ENCODE data around the gene FBXW12. TPM values are rescaled to one million over a fixed set of nuclear protein-coding genes. Genes with fewer than 3 reads are reported as not detected.

The FBXW12 gene
- total and polyA plus RNA-seq, 4 donors: not detected

- TF ChIP-seq FOXA1 (IDR thresholded peaks at IDR 0.05): no peak
Measured at GRCh38 chr3:48408823-48409281, 36.8 kb downstream of the FBXW12 start (continued).

GRCh38 chr3:48409291-48410201, 37.5 kb downstream of the FBXW12 start:
- Histone ChIP-seq H3K4me3 (ENCODE audit: low read depth in 1 of 3, low read length in 3 of 3) (no peak overlapping the region), H3K36me3 (ENCODE audit: control insufficient read depth in 4 of 4, insufficient read depth in 3 of 4, low read depth in 1 of 4, low read length in 3 of 4) (peaks cover 30 to 97% (median 48%) of the 10 kb centered on the region in 4 donors), H3K27me3 (ENCODE audit: control insufficient read depth in 4 of 4, insufficient read depth in 4 of 4, low read length in 3 of 4) (no peaks in the 10 kb centered on the region), H3K4me1 (ENCODE audit: control insufficient read depth in 4 of 4, insufficient read depth in 4 of 4, low read length in 3 of 4) (no peaks in the 10 kb centered on the region), H3K9me3 (ENCODE audit: control insufficient read depth in 4 of 4, low read length in 3 of 4) (no peaks in the 10 kb centered on the region), H3K27ac (ENCODE audit: low read depth in 1 of 2, low read length in 2 of 2) (no peak overlapping the region), H3K9ac (ENCODE audit: low read depth in 1 of 2, low read length in 2 of 2) (no peak overlapping the region)
- TF ChIP-seq RAD21 (IDR thresholded peaks at IDR 0.05) (no peak), GABPA (IDR thresholded peaks at IDR 0.05 in 1 of 2, conservative IDR thresholded peaks at IDR 0.05 in 1 of 2) (no peak), TAF1 (conservative IDR thresholded peaks at IDR 0.05) (no peak), CTCF (IDR thresholded peaks at IDR 0.05; ENCODE audit: low read depth, low read length, missing input control) (no peak), HNF4G (IDR thresholded peaks at IDR 0.05) (no peak), HNF4A (conservative IDR thresholded peaks at IDR 0.05) (no peak), NR2F2 (IDR thresholded peaks at IDR 0.05) (no peak), FOXA1 (IDR thresholded peaks at IDR 0.05) (no peak), JUND (IDR thresholded peaks at IDR 0.05) (no peak), ZBTB33 (IDR thresholded peaks at IDR 0.05) (no peak), ATF3 (IDR thresholded peaks at IDR 0.05) (no peak), REST (IDR thresholded peaks at IDR 0.05) (no peak), FOXA2 (IDR thresholded peaks at IDR 0.05) (no peak), EGR1 (IDR thresholded peaks at IDR 0.05; ENCODE audit: low read depth in 2 of 2) (no peak), MAX (IDR thresholded peaks at IDR 0.05) (no peak), YY1 (IDR thresholded peaks at IDR 0.05) (no peak)
- no peak for DNase-seq (ENCODE audit: low spot score)
- whole genome bisulfite sequencing: 91% methylated on average over 31 of the region's 31 CpGs
